Right lobe of liver (tissue), 4 donors: Measurements from ENCODE around the gene ZC3H13.

Experiments used
- CTCF ChIP-seq, 4 donors: fragments of 200-600 bp in 3 of 4; fragments of 450-650 bp in 1 of 4; IDR thresholded peaks; one replicate each; pipeline versions ENCODE4 v1.5.1 to v1.8.0; 2016 to 2022; ENCODE audit warnings: antibody characterized with exemption in 4 of 4, mild to moderate bottlenecking in 2 of 4
- POLR2A ChIP-seq: fragments of 450-650 bp; IDR thresholded peaks from one replicate; pipeline ENCODE4 v1.6.1; 2017; ENCODE audit warnings: antibody characterized with exemption, mild to moderate bottlenecking
- donor health status: DM: no; HTN: no; CAD: no.
- donor health status: DM: no; HTN: no; CAD: no.
- donor health status: DM: no; HTN: yes; CAD: no.

GRCh38 chr13:45974500-45974899, 78.0 kb downstream of the ZC3H13 start:
- TF ChIP-seq CTCF (IDR thresholded peaks at IDR 0.05) (no peak), POLR2A (no peak)
